SK-N-DZ (cell line): ENCODE results near the gene TMEM236.

Source experiments
- DNase-seq: peaks from one replicate; pipeline ENCODE4 v3.0.0-alpha.2; 2015; ENCODE audit warnings: low spot score

Gene TMEM236

GRCh38 chr10:17787087-17787961 lies 35.3 kb downstream of the TMEM236 start:
- DNase-seq, result no peak

DNA sequence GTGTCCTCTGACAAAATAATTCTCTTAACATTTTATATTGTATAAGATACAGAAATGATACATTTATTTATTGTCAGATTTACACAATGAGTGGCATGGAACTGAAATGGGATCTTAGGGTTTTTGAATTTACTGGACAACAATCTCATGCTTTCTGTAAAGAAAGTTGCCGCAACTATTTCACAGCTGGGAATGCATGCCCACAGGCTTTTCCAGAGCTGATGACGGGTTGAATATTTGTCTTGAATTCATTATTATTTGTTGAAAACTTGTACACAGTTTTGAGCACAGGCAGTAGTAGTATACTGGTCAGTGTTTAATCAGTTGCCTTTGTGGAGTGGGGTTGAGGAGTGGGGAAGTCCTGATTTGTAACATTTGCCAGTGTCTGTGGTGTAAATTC lies 36.6 kb downstream of the TMEM236 start:
- DNase-seq, result no peak

DNA sequence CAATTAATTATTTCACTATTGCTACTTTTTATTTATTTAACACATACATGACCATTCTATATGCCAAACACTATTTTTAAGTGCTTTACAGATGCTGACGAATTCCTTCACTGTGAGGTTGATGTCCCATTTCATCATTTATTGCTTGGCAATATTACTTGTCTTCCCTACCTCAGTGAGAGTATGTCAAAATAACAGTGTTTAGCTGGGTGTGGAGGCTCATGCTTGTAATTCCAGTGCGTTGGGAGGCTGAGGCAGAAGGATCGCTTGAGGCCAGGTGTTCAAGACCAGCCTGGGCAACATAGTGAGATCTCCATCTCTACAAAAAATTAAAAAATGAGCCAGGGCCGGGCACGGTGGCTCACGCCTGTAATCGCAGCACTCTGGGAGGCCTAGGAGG lies 37.4 kb downstream of the TMEM236 start:
- no peak for DNase-seq

GRCh38 chr10:17790651-17791050 lies 38.6 kb downstream of the TMEM236 start:
- DNase-seq, result no peak

DNA sequence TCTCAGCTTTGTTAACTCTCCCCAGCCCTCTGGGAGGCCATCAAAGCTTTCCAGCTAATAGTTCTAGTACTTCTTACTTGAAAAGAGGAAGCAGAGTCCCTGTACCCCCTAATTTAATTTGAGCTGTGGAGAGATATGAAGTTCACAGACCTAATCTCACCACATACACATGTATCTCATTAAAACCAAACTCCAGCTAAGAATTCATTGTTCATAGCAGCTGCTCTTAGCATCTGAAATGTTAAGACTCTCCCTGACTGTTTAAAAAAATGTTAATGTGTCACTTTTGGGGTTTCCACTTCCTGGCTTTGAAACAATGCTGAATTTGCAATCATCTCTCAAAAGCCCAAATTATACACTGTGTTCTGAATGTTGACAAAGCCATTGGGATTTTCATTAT lies 41.0 kb downstream of the TMEM236 start:
- DNase-seq, result no peak

- DNase-seq, result no peak
These were observed 42.0 kb downstream of the TMEM236 start for GRCh38 chr10:17793823-17794644.

GRCh38 chr10:17795083-17795482 lies 43.1 kb downstream of the TMEM236 start:
- DNase-seq, result no peak

DNA sequence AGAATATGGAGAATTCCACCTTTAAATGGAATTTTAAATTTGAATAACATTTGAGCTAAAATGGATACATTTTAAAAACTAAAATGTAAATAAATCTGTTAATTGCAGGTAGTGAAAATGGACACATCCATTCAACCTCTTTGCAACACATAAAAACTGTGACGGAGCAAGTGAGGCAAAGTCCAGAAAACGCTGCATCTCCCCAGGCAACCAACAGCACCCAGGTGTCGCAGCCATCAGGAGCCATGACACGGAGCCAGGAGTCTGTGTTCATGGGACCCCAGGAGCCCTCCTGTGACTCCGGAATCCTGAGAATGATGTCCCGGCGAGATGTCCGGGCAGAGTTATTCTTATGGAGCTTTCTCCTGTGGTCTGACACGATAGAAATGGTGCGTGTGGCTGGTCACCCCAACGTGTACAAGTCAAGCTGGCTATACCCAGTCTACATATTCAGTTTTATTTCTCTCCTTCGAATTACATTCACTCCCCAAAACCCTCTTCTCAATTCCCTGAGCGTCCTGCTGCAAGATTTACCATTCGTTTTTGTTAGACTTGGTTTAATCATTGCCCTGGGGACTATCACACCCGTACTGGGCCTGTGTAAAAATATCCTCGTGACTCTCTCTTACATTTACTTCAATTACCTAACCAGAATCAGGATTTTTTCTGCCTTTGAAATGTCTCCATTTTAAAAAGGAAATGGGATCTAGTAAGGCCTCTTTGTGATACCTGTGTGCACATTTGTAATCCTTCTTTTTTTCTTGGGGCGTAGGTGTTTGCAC lies 44.0 kb downstream of the TMEM236 start:
- no peak for DNase-seq

- no peak for DNase-seq
These were observed 49.5 kb downstream of the TMEM236 start for GRCh38 chr10:17801507-17801906.

DNA sequence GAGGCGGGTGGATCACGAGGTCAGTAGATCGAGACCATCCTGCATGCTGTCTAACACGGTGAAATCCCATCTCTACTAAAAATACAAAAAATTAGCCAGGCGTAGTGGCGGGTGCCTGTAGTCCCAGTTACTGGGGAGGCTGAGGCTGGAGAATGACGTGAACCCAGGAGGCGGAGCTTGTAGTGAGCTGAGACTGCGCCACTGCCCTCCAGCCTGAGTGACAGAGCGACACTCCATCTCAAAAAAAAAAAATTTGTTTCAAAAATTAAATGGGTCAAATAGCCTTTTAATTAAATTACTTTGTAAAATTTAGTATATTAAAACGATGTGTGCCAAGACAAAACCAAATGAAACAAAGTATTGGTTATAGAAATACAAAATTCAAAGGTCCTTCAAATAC lies 50.3 kb downstream of the TMEM236 start:
- no peak for DNase-seq

DNA sequence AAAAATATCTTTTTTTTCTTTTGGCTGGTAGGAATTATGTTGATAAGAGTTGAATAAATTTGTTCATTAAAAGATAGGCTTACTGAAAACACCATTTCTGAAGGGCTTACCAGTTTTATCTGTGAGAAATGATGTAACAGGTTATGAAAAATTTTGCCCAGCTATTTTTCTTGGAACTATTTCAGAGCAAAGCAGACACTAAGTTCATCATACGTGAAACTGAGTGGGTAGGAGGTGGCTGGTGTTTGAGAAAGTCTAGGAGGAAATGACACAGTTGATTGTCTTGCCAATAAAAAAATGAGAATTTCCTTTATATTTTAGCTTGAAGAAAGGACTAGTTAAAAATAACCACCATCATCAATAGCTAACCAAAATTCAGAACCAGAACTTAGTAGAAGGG lies 51.0 kb downstream of the TMEM236 start:
- no peak for DNase-seq

DNA sequence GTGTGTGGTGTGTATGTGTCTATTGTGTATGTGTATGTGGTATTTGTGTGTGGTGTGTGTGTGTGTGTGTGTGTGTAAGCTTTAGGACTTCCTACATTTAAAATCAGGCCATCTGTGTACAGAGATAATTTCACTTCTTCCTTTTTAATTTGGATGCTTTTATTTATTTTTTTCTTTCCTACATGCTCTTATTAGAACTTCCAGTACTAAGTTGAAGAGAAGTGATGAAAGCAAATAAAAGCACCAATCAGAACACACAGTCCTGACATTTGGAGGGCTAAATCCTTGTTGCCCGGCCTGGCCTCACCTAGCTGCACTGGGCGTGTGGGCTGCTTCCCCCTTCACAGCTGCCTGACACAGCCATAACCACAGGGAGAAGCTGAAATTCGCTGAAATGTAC lies 53.3 kb downstream of the TMEM236 start:
- DNase-seq, result no peak

DNA sequence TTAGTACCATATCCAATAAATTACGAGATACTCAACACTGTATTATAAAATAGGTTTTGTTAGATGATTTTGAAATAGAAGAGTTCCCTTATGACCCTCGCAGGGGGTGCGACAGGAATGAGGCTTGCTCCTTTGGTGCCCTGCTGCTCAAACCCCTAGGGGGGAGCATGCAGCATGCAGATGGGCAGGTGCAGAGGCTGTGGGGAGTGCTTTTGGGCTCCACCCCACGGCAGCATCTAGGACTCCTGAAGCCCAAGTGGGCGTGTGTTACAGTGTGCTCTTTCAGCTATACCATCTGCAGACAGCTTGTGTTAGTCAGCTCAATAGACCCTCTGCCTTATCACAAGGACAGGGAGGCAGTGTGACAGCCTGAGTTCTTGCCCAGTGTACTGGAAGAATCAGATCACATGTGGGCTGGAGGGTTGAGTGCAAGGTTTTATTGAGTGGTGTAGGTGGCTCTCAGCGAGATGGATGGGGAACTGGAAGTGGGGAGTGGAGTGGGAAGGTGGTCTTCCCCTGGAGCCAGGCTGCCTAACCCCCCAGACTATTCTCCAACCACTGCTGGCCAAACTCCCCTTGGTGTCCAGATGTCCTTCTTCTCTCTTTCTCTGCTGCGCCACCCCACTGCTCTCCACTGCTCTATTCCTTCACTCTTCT lies 54.0 kb downstream of the TMEM236 start:
- DNase-seq, result no peak

- DNase-seq, result no peak
These were observed 57.2 kb downstream of the TMEM236 start, which contains the start of gene MRC1 for GRCh38 chr10:17808971-17809841. Gene MRC1, plus strand, starts transcription at chr10:17809348. Its CDS starts 118 bp downstream, at chr10:17809466.

GRCh38 chr10:17811146-17811865 lies 59.3 kb downstream of the TMEM236 start:
- DNase-seq, result no peak

GRCh38 chr10:17814973-17815372 lies 63.0 kb downstream of the TMEM236 start:
- DNase-seq, result no peak

- DNase-seq, result no peak
These were observed 64.2 kb downstream of the TMEM236 start for GRCh38 chr10:17816199-17816598.

- DNase-seq, result no peak
These were observed 65.3 kb downstream of the TMEM236 start for GRCh38 chr10:17817316-17817715.

GRCh38 chr10:17817790-17818189 lies 65.8 kb downstream of the TMEM236 start:
- no peak for DNase-seq

DNA sequence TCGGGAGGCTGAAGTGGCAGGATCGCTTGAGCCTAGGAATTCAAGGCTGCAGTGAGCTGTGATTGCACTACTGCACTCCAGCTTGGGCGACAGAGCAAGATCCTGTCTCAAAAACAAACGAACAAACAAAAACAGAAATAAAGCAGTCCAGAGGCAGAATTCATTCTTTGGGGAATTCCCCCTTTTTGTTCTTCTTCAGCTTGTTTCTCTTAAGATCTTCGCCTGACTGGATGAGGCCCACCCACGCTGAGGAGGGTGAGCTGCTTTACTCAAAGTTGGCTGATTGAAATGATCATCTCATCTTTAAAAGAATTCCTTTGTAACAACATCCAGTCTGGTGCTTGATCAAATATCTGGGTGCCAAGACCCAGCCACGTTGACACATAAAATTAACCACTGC lies 67.8 kb downstream of the TMEM236 start:
- no peak for DNase-seq
